ENCODE data around the gene CCNG1.
"Not testable (repeated sequence)": the region's sequence is repeated elsewhere in the genome, so short reads cannot be mapped to it uniquely, and the experiment has no call there.

GRCh38 chr5:163455406-163455805 lies 18.0 kb downstream of the CCNG1 start:
- TF ChIP-seq, protein P1, sequence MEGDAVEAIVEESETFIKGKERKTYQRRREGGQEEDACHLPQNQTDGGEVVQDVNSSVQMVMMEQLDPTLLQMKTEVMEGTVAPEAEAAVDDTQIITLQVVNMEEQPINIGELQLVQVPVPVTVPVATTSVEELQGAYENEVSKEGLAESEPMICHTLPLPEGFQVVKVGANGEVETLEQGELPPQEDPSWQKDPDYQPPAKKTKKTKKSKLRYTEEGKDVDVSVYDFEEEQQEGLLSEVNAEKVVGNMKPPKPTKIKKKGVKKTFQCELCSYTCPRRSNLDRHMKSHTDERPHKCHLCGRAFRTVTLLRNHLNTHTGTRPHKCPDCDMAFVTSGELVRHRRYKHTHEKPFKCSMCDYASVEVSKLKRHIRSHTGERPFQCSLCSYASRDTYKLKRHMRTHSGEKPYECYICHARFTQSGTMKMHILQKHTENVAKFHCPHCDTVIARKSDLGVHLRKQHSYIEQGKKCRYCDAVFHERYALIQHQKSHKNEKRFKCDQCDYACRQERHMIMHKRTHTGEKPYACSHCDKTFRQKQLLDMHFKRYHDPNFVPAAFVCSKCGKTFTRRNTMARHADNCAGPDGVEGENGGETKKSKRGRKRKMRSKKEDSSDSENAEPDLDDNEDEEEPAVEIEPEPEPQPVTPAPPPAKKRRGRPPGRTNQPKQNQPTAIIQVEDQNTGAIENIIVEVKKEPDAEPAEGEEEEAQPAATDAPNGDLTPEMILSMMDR (IDR thresholded peaks at IDR 0.05; ENCODE audit: low read length): not testable (repeated sequence)
- TF ChIP-seq EZH2 (IDR thresholded peaks at IDR 0.05; ENCODE audit: borderline replicate concordance, low read length): not testable (repeated sequence)
